Right lung (tissue), 5 donors: Measurements from ENCODE around the gene NUFIP2. TPM values are rescaled to one million over a fixed set of nuclear protein-coding genes. Genes with fewer than 3 reads are reported as not detected.
"Not testable (repeated sequence)": the region's sequence is repeated elsewhere in the genome, so short reads cannot be mapped to it uniquely, and the experiment has no call there.

ENCODE experiments used
- DNase-seq, 2 donors: peaks; one replicate each; pipeline ENCODE4 v3.0.0-alpha.2; 2013
- polyA plus RNA-seq, 5 donors: library from polyadenylated mRNA; unstranded; fragments of 120-200 nt; gene quantifications; one replicate each; pipeline versions ENCODE4 v1.2.1 to v1.2.3, GENCODE V29; 2013; ENCODE audit warnings: inconsistent platforms in 1 of 5, low replicate concordance in 1 of 5; ENCODE audit not compliant: insufficient read length in 5 of 5, insufficient read depth in 1 of 5

NUFIP2 gene
- polyA plus RNA-seq, 5 donors = 30.4 to 42.7 (median 38.2) TPM

DNA sequence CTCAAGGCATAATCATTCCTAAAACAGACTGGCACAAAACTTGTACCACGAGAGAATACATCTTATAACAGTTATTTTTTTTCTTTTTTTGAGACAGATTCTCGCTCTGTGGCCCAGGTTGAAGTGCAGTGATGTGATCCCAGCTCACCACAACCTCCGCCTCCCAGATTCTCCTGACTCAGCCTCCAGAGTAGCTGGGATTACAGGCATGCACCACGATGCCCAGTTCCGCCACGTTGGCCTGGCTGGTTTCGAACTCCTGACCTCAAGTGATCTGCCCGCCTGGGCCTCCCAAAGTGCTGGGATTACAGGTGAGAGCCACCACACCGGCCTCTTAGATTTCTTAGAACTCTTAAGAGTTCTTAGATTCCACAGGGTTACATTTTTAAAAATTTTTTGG lies 4.1 kb downstream of the NUFIP2 start:
- no peak for DNase-seq

DNA sequence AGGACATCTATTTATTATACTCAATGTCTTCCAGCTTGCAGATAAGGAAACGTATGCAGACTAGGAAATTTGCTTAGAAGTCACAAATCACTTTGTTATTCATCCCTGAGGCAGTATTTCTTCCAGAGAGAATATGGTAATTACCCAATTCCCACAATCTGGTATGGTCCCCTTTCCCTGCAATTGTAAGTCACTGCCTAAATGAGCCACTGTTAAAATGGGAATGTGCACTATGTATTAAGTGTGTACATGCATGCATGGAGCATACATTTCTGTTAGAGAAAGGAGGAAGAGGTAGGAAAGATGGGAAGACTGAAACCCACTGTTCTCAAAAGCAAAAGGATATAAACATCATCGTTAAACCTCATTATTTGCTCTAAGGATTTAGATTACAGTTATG lies 10.0 kb downstream of the NUFIP2 start:
- DNase-seq = no peak

DNA sequence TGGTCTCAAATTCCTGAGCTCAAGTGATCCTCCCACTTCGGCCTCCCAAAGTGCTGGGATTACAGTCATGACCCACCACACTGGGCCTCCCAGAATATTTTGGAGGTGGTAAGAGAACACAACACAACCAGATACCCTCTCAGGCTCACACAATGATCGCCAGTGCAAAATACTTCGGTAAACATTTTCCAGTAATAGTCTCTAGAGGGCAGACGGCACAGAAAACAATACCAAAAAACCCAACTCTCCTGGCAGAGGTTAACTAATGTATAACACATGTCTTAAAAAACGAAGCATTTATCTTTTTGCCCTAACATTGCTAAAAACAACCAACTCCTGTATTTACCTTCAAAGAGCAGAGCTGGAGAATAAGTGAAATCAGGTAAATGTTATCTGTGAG lies 10.5 kb downstream of the NUFIP2 start:
- DNase-seq = no peak

DNA sequence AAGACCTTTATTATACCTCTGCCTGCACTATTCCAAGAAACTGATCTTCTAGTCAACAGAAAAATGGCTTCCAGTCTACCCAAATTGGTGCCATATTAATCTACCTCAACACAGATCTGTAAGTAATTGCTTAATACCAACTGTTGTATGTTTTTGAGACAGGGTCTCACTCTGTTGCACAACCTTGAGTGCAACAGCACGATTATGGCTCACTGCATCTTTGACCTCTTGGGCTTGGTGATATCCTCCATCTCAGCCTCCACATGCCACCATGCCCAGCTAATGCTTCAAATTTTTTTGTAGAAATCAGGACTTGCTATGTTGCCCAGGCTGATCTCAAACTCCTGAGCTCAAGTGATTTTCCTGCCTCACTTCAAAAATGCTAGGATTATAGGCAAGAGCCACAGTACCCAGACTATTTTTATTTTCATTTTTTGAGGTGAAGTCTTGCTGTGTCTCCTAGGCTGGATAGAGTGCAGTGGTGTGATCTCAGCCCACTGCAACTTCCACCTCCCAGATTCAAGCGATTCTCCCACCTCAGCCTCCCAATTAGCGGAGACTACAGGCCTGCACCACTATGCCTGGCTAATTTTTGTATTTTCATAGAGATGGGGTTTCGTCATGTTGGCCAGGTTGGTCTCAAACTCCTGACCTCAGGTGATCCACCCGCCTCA lies 14.4 kb downstream of the NUFIP2 start:
- no peak for DNase-seq

DNA sequence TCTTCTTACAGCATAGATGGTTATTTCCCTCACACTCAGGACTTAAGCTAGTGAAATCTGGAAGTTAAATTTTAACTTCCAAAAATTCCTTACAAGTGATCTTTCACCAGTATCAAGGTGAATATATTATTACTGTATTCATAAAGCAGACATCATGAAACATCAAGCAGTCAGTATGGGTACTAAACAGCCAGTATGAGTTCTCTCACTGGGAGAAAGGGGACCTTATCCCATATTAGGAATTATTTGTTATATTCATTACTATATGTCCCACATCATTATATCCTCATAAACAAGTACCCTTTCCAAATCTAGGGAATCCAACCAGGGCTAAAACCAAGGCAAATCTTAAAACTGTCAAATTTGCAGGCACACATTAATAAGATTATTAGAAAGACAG lies 15.3 kb downstream of the NUFIP2 start:
- DNase-seq = no peak

DNA sequence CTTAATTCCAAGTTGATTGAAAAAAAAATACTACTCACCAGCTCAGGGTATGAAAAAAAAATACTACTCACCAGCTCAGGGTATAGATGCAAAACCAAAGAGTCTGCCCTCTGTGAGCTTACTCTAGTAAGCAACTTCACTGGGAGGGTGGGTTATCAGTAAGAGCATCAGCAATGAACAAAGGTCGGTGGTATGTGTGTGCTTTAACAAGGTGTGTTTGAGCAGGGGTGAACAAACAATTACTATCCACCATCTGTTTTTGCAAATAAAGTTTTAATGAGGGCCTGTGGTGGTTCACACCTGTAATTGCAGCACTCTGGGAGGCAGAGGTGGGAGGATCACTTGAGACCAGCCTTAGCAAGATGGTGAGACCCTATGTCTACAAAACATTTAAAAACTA lies 20.0 kb downstream of the NUFIP2 start:
- no peak for DNase-seq

DNA sequence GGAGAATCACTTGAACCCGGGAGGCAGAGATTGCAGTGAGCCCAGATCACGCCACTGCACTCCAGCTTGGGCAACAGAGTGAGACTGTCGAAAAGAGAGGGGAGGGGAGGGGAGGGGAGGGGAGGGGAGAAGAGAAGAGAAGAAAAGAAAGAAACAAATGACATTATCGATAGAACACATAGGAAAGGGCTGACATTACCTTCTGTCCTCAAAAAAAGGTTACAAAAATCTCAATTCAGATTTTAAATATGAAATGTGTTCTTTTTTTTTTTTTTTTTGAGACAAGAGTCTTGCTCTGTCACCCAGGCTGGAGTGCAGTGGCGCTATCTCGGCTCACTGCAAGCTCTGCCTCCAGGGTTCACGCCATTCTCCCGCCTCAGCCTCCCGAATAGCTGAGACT lies 22.0 kb downstream of the NUFIP2 start:
- DNase-seq = not testable (repeated sequence)

DNA sequence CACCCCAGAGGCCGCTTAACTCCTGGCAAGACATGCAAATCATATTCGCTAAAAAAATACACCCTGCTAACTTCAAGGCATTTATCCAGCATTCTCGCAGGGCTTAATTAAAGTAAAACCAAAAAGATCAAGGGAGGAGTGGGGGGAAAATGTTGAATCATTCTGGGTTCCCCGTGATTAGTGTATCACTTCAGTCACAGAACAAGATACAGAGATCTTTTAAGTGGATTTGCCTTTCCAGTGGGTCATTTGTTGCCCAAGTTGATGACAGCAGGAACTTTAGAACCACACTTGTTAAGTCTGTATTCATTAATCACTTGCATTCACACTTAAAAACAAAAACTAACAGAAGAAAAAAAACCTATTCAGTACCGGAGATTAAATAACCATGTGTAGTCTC lies 30.0 kb downstream of the NUFIP2 start:
- DNase-seq = no peak

DNA sequence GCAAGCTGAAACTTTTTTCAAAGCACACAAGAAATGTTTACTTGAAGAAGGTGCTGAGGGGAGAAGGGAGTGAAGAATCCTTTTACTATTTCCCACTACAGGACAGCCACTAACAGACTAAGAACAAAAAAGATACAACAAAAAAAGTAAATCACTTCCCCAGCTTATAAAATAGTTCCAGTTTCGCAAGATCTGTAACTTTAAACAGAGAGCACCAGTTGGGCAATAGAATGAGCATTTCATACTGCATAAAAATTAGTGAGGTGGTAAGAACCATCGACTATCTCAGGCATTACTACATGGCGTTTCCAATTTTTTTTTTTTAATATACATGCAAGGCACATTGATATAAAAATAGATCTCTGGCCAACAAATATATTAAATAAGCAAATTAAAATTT lies 36.2 kb downstream of the NUFIP2 start:
- no peak for DNase-seq

DNA sequence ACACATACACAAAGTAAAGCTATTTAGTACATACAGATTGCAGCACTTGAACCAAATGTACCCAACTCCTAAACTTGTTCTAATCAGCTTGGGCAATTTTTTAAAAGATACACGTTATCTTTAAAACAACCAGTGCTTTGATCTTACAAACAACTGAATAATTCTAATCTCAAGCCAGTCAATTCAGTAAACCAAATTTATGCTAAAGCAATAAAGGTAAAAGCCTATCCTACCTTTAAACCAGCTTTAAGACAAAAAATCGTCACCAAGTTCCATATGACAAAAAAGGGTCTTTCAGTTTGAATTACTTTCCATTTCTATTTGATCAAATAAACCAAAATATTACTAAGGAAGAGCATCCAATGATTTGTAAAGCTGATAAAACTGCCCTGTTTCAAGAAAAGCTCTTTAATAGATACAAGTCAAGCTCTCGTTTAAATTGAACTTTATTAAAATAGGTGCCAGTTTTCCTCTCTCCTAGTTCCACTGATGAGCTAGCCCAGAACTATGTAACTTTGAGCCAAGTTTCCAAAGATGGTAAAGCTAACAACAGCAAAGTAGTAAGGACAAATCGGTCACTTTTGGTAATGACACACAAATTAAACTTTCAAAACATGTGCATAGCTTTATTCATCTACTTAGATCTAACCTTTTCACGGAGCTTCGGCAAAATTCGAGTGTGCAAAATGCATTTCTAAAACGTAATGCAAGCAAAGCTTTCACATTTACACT lies 37.0 kb downstream of the NUFIP2 start:
- DNase-seq = no peak

DNA sequence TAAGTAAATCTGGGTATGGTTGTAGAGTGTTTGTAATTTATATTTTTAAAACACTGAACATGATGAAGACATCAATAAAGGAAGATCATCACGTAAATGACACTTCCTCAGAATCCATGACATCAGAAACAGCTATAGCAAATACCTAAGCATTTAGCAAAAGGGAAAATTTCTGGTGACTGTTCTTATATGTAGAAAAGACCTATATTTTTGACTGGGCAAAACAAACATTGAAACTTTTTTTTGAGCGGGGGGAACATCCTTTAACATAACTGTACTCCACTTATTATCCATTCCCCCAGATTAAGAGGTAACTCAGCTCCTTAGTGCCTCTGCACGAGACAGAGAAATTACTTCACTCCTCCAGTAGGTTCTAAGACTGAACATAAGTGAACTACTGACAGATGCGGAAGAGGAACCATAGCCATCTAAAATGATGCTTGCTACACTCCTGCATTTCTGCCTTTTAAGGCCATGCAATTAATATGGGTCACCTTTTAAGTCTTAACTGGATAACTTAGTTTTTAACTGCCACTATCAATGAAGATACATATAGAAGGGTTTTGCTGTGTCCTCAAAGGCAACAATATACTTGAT lies 37.9 kb downstream of the NUFIP2 start:
- DNase-seq = no peak

DNA sequence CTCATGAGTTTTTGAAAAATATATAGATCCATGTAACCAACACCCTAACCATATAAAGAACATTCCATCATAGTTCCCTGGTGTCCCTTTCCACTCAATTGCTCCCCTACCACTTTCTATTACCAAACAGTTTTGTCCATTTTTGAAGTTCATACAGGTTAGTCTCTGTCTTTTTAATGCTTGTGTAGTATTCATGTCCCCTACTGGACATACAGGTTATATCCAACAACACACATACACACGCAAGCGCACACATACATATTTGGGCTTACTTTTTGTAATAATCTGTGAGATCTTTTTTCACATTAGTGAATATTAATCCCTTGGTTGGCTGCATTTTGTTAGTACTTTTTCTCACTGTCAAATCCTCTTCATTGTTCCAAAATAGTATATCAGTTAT lies 40.9 kb downstream of the NUFIP2 start:
- DNase-seq = no peak

DNA sequence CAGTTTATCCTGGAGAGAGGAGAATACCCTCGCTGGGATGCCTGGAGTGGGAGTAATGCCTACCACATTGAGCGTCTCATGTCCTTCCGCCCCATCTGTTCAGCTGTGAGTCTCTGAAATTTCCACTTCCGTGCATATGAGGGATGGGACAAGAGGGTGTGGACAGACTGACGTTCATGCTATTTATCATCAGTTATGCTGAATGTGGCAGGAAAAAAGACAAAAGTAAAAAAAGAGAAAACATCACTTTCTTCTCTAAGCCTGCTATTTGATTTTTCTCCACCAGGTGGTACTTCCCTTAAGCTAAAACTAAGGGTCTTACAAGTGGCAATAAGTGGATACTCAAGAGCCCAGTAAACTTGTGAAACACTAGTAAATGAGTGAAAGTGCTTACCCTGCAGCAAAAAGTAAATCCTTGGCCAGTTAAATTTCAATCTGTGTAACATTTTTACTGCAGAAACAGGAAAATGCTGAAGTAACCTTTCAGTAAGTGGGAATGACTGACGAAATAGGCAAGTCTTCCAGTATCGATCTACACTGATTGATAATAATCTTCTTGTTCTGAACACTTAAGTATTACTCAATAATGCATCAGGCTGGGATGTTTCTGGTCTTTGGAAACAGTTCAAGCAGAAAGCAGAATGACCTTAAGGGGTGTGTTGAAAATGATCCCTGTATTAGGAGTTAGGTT lies 41.7 kb downstream of the NUFIP2 start:
- peak; percentile 49 to 52 for DNase-seq

DNA sequence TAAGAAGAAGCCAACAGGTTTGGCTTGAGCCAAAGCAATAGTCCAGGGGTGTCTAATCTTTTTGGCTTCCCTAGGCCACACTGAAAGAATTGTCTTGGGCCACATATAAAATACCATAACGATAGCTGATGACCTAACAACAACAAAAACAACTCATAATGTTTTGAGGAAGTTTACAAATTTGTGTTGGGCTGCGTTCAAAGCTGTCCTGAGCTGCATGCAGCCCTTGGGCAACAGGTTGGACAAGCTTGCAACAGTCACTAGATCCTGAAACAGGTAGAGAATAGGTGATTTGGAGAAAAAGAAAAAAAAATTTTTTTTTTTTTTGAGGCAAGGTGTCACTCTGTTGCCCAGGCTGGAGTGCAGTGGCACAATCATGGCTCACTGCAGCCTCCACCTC lies 42.8 kb downstream of the NUFIP2 start:
- no peak for DNase-seq

DNA sequence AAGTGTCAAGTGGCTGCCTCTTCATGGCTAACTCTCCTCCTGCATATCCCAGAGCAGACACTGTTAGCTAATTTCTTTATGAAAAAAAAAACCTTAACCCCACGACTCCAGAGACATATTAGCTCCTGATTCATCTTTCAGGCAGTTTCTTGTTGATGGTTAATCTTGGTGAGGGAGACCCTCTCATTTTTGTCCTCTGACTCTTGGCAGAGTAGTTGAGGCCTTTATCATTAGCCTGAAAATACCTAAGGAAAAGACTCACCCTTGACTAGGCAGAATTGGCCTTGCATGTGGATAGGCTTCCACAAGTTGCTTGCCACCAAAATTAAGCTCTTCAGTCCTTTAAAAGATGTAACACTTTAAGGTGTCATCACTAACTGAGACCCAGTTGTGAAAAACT lies 43.3 kb downstream of the NUFIP2 start:
- no peak for DNase-seq

DNA sequence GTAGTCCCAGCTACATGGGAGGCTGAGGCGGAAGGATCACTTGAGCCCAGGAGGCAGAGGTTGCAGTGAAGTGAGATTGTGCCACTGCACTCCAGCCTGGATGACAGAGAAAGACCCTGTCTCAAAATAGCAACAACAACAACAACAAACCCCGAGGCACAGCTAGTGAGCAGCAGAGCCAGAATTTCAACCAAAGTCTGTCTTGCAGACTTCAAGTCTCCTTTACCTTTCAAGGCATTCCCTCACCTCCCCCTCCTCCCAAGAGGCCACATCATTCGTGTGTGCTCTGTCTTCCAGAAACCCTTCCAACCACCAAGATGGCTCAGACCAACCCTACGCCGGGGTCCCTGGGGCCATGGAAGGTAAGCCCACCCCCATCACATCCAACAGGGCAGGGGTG lies 45.1 kb downstream of the NUFIP2 start:
- DNase-seq = no peak

DNA sequence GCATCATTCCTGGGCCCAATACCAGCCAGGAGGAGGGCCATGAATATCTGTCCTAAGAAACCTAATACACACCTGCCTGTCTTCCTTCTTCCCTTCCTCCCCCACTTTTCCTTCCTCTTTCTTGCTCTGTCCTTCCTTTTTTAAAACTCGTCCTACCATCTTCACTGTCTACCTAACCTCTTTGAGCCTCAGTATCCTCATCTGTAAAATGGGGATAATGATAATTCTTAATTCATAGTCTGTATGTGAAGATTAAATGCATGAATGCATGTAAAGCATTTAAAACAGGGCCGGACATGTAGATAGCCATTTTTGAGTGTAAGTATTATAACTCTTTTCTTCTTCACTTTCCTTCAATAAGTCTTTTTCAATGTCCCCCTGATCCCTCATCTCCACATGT lies 46.7 kb downstream of the NUFIP2 start:
- no peak for DNase-seq

DNA sequence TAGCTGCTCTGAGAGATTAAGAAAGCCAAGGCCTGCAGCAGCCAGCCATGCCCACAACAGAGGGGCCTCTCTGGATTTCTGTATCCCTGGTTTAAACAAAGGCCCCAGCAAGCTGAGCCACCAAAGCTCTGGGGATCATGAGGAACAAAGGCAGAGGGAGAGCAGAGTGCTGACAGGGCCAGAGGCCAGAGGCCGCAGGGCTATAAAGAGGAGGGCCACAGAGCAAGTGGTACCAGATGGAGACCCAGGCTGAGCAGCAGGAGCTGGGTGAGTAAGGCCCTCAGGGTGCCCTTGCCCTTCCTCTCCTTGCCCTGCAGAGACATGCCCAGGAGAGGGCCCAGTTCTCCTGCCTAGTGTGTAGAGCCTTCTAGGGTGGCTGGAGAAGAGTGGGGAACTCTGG lies 47.3 kb downstream of the NUFIP2 start, which contains the start of gene CRYBA1:
Gene CRYBA1, plus strand, starts transcription at position 232 of the 400 bp plus-strand sequence. Its CDS starts 5 bp downstream, at position 237.
- DNase-seq = no peak

DNA sequence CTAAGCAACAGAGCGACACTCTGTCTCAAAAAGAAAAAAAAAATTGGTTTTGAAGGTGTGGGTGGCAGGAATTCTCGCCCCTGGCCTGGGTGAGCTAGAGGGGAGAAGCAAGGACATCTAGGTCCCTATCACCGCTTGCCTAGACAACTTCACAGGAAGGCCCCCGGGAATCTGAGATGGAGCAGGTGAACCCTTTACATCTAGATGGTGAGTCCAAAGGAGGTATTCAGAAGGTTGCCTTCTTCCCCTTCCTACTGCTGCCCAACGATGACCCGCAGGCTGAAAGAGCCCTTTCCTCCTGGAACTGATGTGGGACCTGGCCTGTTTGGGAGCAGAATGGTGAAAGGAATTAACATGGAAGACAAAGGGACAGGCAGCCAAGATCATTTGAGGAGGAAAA lies 48.5 kb downstream of the NUFIP2 start:
- DNase-seq = no peak

DNA sequence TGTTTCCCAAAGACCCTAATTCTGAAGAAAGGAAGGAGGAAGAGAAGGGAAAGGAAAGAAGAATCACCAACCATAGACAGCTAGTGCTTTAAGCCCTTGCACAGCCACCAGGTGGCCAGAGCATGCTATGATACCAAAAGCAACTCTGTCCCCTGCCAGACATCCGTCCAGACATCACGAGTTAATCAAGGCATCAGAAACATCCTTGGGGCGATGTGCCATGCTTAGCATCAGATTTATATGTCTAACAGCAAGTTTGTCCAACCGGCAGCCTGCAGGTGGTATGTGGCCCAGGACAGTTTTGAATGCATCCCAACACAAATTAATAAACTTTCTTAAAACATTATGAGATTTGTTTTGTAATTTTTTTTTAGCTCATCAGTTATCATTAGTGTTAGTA lies 50.2 kb downstream of the NUFIP2 start:
- DNase-seq = no peak

DNA sequence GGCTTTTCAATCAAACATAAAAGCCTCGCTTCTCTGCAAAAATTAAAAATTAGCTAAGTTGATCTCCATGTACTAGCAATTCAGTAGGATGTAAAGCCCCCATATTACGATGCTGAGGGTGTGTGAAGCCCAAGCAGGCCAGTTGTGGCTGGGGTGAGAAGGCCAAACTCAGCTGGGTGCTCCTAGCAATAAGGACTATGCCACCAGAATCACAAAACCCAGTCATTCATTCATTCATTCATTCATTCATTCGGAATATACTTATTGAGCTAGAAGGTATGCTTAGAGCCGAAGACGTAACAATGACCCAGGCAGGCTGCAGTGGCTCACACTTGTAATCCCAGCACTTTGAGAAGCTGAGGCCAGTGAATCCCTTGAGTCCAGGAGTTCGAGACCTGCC lies 51.2 kb downstream of the NUFIP2 start:
- no peak for DNase-seq

DNA sequence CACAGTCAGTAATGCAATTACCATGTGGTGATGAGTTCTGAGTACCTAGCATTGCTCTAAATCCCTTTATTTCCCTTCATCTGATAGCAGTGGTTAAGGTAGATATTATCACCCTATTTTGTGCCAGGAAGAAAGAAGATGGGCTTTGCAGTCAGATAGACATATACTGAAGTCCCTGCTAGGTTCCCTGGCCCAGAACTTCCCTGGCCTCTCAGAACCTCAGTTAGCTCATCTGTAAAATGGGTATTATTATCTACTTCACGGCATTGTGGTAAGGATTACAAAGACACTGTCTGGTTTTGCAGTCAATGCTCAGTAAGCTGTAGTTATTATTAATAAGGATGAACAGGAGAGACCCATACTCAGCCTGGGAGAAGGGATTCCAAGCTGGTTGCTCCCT lies 51.9 kb downstream of the NUFIP2 start:
- no peak for DNase-seq
